Stimulated activated naive CD8-positive, alpha-beta T cell treated with anti-CD3 and anti-CD28 coated beads, Interleukin-15, Interleukin-2, amounts not matched to agents 100 U/mL and 50 U/mL, for 24 hours (primary cell): Measurements from ENCODE around the gene DNPH1.

Experiments
- ATAC-seq: fragments of 150-1000 bp; cut with Tn5 transposase; one replicate; pipeline ENCODE4 v1.10.0; 2021
- DNase-seq: peaks from one replicate; pipeline ENCODE4 v3.0.0; 2021

DNPH1 gene

GRCh38 chr6:43181942-43182860, 47.1 kb downstream of the DNPH1 start, which contains the start of gene CUL9:
TSS of gene CUL9 (plus strand) at chr6:43182196. CDS start at chr6:43184311, 2,115 bp downstream.
- peak; percentile 87 for DNase-seq
- ATAC-seq = peak; percentile 95

- ATAC-seq (no peak), DNase-seq (no peak)
Observed at GRCh38 chr6:43181621-43181941, 47.7 kb downstream of the DNPH1 start.

- no peak for ATAC-seq
- DNase-seq = no peak
Observed at GRCh38 chr6:43180985-43181384, 48.3 kb downstream of the DNPH1 start.

GRCh38 chr6:43180058-43180457, 49.2 kb downstream of the DNPH1 start:
- ATAC-seq (no peak), DNase-seq (no peak)

- ATAC-seq (no peak), DNase-seq (no peak)
Observed at GRCh38 chr6:43178951-43179830, 50.1 kb downstream of the DNPH1 start.

- DNase-seq (no peak), ATAC-seq (no peak)
Observed at GRCh38 chr6:43178150-43178549, 51.1 kb downstream of the DNPH1 start.

- no peak for ATAC-seq
Observed at GRCh38 chr6:43176423-43176786, 52.9 kb downstream of the DNPH1 start.

GRCh38 chr6:43175676-43176422, 53.4 kb downstream of the DNPH1 start:
- ATAC-seq (no peak), DNase-seq (no peak)

More at GRCh38 chr6:43176423-43176786, 52.9 kb downstream of the DNPH1 start:
- no peak for DNase-seq
